Measurements from ENCODE around the gene COL27A1. TPM values are rescaled to one million over a fixed set of nuclear protein-coding genes. Genes with fewer than 3 reads are reported as not detected.
A peak's percentile ranks its signal among the peaks of the same experiment; 100 is the strongest.

Gene COL27A1
- polyA plus RNA-seq, 10 donors, result 23.5 to 47.3 (median 33.0) TPM

DNA sequence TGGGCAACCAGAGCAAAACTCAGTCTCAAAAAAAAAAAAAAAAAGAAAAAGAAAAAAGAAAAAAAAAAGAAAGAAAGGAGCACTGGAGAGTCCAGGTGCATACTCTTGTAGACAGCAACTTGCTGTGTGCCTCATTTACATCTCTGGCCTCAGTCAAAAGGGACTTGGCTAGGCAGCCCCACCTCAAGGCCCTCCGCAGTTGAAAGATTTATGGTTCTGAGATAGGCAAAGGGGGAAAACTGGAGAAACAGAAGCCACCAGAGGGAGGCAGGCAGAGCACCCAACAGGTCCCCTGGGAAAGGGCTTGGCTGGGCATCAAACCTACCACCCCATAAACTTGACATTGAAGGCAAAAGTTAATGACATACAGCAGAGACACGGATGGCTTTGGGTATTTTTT is 180.4 kb downstream of the COL27A1 start:
- no peak for DNase-seq

DNA sequence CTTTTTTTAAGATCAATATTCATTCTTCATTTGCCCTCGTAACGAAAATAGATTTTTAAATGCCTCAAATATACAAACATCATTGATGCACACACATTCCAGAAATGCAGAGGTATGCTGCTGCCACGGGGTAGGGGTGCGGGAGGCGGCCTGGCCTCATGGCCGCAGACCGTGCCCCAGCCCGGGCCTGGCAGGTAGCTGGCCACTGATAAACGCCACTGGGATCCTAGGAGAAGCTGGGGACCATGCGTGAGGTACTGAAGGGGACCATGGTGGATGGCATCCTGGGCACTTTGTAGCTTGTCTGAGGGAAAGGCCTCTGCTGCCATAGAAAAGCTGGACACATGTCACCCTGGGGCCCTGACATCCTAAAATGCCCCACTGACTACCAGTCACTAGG is 180.8 kb downstream of the COL27A1 start:
- DNase-seq, result no peak

GRCh38 chr9:114336699-114337395 is 181.5 kb downstream of the COL27A1 start:
- DNase-seq, result no peak

- DNase-seq, result no peak
Observed at GRCh38 chr9:114338187-114338586, 182.8 kb downstream of the COL27A1 start.

- DNase-seq, result peak in 2 of 3 donors; percentile 22 to 47
Observed at GRCh38 chr9:114339130-114339908, 184.0 kb downstream of the COL27A1 start.

- no peak for DNase-seq
Observed at GRCh38 chr9:114341152-114341830, 186.0 kb downstream of the COL27A1 start.

- DNase-seq, result no peak
Observed at GRCh38 chr9:114341991-114342390, 186.7 kb downstream of the COL27A1 start.

GRCh38 chr9:114342755-114343440 is 187.6 kb downstream of the COL27A1 start:
- DNase-seq, result no peak

DNA sequence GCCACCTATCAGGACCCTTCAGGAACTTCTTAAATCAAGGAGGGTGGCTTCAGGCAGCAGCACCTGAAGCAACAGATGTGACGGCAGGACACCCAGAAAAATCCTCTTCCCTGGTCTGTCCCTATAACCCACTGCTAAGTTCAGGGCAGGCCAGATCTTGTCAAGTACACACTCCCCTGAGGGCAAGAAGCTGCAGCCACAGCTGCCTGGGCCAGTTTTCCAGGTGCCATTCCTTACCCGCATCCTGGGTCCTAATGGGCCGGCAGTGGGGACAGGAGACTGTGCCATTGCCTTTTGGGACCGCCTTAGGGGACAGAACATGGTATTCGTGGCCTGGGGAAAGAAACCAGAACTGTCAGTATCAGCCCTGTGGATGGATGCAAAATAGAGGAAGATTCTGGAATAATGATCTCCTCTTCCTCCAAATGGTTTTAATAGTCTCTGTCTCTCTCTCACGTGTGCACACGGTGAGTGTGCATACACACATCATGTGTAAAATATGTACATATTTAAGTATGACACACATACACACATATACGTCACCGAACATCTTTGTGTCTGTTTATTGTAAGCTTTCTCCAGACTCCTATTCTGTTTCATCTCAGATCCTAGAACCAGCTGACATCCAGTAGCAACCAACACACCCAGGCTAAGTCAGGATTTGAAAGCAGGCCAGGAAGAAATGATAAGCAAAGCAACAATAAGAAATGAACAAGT is 188.3 kb downstream of the COL27A1 start:
- DNase-seq, result no peak

GRCh38 chr9:114344188-114344566 is 188.8 kb downstream of the COL27A1 start:
- no peak for DNase-seq

- DNase-seq, result no peak
Observed at GRCh38 chr9:114344692-114345091, 189.4 kb downstream of the COL27A1 start.

GRCh38 chr9:114345493-114346065 is 190.2 kb downstream of the COL27A1 start:
- DNase-seq, result no peak

GRCh38 chr9:114346146-114346545 is 190.8 kb downstream of the COL27A1 start:
- DNase-seq, result no peak

- DNase-seq, result no peak
Observed at GRCh38 chr9:114347675-114348074, 192.3 kb downstream of the COL27A1 start.

- DNase-seq, result no peak
Observed at GRCh38 chr9:114348261-114348905, 193.0 kb downstream of the COL27A1 start.

- DNase-seq, result peak in 1 of 3 donors; percentile 94
Observed at GRCh38 chr9:114348906-114349482, 193.7 kb downstream of the COL27A1 start.

GRCh38 chr9:114349713-114350480 is 194.6 kb downstream of the COL27A1 start:
- DNase-seq, result no peak

DNA sequence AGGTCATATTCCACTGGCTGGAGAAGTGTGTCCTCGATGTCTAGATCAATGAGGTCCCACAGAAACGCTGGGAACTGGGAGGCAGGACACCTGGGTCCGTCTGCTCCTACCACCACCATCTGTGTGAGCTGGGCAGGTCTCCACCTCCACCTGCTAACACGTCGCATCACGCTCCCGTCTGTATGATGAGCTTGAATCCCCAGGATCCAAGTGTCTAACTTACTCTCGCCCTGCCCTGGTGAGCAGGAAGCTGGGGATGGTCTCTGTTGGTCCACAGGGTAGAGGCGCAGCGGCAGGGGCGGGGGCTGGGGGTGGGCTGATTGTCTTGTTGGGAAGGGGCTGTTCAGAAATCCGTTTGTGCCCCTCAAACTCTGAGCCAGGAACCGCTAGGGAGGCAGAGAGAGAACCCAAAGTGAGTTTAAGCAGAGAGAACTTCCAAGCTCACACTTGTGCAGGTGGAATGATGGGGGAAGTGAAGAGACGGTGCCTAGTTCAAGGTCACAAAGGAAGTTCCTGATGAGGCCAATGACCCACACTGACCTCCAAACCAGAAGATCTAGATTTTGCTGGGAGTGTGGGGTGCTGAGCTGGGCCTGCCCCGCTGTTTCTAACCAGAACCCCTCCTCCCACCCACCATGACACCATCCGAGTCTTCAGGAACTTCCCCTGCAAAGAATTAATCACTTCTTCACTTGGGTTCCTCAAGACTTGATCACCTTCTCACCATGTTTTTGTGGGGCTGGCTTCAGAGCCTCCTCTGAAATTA is 195.5 kb downstream of the COL27A1 start:
- no peak for DNase-seq

GRCh38 chr9:114351932-114352331 is 196.6 kb downstream of the COL27A1 start:
- DNase-seq, result no peak
